Measurements from ENCODE around the gene CHST15. TPM values are rescaled to one million over a fixed set of nuclear protein-coding genes. Genes with fewer than 3 reads are reported as not detected.
A peak's percentile ranks its signal among the peaks of the same experiment; 100 is the strongest.

CHST15 gene
- total and polyA plus RNA-seq, 2 of the 13 experiments (the other 11 are each of a cell fraction or from before 2014, with no cell fraction given): 1.4 to 94.7 TPM

DNA sequence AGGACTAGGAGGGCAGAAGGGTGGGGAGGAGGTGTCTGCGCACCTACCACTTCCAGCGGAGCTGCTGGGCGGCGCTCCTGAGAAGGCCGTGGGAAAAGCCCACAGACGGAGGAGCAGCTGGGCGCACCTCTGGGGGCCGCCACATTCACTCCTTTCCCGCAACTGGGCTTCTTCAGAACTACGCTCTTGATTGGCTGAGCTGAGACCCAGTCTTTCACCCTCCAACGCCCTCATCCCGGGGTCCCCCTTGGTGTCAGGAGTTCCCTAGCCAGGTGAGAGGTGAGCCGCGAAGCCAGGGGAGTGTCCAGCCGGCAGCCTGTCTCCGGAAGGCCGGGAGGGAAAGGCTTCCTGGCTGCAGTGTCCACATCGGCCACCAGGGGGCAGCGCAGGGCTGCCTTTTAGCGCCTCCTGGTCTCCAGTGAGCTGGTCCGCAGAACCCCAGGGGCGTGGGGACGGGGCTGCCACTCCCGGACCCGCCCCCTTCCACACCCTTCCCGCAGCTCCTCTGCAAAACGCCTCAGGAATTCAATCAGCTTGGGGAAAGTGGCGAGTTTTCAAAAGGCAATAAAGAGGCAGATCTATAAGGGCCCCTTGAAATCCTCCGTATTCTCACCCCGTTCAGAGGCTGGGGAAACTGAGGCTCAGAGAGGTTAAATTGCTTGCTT is 98.8 kb downstream of the CHST15 start (continued):
- TF ChIP-seq, protein P1, sequence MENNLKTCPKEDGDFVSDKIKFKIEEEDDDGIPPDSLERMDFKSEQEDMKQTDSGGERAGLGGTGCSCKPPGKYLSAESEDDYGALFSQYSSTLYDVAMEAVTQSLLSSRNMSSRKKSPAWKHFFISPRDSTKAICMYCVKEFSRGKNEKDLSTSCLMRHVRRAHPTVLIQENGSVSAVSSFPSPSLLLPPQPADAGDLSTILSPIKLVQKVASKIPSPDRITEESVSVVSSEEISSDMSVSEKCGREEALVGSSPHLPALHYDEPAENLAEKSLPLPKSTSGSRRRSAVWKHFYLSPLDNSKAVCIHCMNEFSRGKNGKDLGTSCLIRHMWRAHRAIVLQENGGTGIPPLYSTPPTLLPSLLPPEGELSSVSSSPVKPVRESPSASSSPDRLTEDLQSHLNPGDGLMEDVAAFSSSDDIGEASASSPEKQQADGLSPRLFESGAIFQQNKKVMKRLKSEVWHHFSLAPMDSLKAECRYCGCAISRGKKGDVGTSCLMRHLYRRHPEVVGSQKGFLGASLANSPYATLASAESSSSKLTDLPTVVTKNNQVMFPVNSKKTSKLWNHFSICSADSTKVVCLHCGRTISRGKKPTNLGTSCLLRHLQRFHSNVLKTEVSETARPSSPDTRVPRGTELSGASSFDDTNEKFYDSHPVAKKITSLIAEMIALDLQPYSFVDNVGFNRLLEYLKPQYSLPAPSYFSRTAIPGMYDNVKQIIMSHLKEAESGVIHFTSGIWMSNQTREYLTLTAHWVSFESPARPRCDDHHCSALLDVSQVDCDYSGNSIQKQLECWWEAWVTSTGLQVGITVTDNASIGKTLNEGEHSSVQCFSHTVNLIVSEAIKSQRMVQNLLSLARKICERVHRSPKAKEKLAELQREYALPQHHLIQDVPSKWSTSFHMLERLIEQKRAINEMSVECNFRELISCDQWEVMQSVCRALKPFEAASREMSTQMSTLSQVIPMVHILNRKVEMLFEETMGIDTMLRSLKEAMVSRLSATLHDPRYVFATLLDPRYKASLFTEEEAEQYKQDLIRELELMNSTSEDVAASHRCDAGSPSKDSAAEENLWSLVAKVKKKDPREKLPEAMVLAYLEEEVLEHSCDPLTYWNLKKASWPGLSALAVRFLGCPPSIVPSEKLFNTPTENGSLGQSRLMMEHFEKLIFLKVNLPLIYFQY (CRISPR knock-in tag; IDR thresholded peaks at IDR 0.05; ENCODE audit: borderline replicate concordance): no peak
- TF ChIP-seq HOXD1 (CRISPR knock-in tag; IDR thresholded peaks at IDR 0.05): no peak
- no peak for TF ChIP-seq TCF7L2 (IDR thresholded peaks at IDR 0.05; ENCODE audit: low read depth, low read length)
- TF ChIP-seq ZNF672 (CRISPR knock-in tag; IDR thresholded peaks at IDR 0.05): no peak
- no peak for TF ChIP-seq RAD51 (IDR thresholded peaks at IDR 0.05; ENCODE audit: borderline replicate concordance)
- TF ChIP-seq YY1 (IDR thresholded peaks at IDR 0.05; ENCODE audit: insufficient read depth, insufficient replicate concordance, low read depth, low read length): peak; percentile 18
- TF ChIP-seq EED (CRISPR knock-in tag; IDR thresholded peaks at IDR 0.05): no peak
- TF ChIP-seq MAFF (IDR thresholded peaks at IDR 0.05; ENCODE audit: low read depth, low read length): no peak
- TF ChIP-seq, protein P2, sequence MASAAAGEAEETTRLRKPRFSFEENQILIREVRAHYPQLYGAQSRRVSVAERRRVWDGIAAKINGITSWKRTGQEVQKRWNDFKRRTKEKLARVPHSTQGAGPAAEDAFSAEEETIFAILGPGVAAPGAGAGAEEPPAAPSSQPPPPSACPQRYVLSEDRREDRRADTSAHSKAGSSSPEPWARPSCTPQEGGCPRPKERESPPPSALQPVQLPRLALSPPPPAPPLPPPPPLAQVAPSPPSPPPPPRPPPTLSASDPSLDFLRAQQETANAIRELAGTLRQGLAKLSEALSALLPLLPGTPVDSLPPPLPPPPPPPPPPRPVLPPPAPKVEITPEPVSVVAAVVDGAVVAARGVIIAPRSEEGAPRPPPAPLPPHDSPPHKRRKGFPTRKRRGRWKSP (CRISPR knock-in tag; IDR thresholded peaks at IDR 0.05): no peak; the same call in 1 of the 2 replicates
- TF ChIP-seq ZGPAT (CRISPR knock-in tag; IDR thresholded peaks at IDR 0.05): peak; percentile 65; the same call in 1 of the 2 replicates
- no peak for TF ChIP-seq ATAD3A (CRISPR knock-in tag; IDR thresholded peaks at IDR 0.05)
- TF ChIP-seq ZC3H13 (CRISPR knock-in tag; IDR thresholded peaks at IDR 0.05): no peak
- peak; percentile 15; the same call in 1 of the 2 replicates for TF ChIP-seq SAP130 (CRISPR knock-in tag; IDR thresholded peaks at IDR 0.05; ENCODE audit: low read depth)
- TF ChIP-seq, protein P3, sequence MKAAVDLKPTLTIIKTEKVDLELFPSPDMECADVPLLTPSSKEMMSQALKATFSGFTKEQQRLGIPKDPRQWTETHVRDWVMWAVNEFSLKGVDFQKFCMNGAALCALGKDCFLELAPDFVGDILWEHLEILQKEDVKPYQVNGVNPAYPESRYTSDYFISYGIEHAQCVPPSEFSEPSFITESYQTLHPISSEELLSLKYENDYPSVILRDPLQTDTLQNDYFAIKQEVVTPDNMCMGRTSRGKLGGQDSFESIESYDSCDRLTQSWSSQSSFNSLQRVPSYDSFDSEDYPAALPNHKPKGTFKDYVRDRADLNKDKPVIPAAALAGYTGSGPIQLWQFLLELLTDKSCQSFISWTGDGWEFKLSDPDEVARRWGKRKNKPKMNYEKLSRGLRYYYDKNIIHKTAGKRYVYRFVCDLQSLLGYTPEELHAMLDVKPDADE (CRISPR knock-in tag; IDR thresholded peaks at IDR 0.05): no peak
- TF ChIP-seq PAWR (CRISPR knock-in tag; IDR thresholded peaks at IDR 0.05; ENCODE audit: borderline replicate concordance): no peak
- TF ChIP-seq ZSCAN31 (CRISPR knock-in tag; IDR thresholded peaks at IDR 0.05; ENCODE audit: low read depth): 0 out of 2 replicates have a peak, but pooled peaks have one; percentile 33
- no peak for TF ChIP-seq JUN (CRISPR knock-in tag; IDR thresholded peaks at IDR 0.05)
- no peak for TF ChIP-seq ATF7-NPFF (CRISPR knock-in tag; IDR thresholded peaks at IDR 0.05; ENCODE audit: low read depth)
- no peak for TF ChIP-seq ZSCAN29 (CRISPR knock-in tag; conservative IDR thresholded peaks at IDR 0.05)
- no peak for TF ChIP-seq PHF21A (CRISPR knock-in tag; IDR thresholded peaks at IDR 0.05)
- TF ChIP-seq ONECUT2 (CRISPR knock-in tag; IDR thresholded peaks at IDR 0.05): no peak

All from HepG2 (cell line).